Measurements from ENCODE around the gene APOL2.
"Not testable (repeated sequence)": the region's sequence is repeated elsewhere in the genome, so short reads cannot be mapped to it uniquely, and the experiment has no call there.

DNA sequence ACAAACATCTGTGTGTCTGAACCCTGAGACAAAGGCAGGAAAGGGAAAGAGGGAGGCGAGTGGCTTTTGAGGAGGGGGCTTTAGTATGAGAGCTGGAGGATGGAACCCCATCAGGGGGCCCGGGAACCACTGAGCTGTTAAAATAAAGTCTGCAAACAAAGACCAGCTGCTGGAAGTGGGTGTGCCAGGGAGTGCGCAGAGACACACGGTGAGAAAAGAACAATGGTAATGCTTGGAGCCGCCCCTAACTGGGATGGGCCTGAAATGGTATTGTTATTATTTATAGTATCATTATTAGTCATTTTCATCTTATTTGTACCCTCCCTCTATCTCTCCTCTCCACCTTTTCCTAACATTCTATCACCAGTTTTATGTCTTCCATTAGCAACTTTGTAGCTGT lies 16.2 kb upstream of the APOL2 start:
- TF ChIP-seq, protein P1, sequence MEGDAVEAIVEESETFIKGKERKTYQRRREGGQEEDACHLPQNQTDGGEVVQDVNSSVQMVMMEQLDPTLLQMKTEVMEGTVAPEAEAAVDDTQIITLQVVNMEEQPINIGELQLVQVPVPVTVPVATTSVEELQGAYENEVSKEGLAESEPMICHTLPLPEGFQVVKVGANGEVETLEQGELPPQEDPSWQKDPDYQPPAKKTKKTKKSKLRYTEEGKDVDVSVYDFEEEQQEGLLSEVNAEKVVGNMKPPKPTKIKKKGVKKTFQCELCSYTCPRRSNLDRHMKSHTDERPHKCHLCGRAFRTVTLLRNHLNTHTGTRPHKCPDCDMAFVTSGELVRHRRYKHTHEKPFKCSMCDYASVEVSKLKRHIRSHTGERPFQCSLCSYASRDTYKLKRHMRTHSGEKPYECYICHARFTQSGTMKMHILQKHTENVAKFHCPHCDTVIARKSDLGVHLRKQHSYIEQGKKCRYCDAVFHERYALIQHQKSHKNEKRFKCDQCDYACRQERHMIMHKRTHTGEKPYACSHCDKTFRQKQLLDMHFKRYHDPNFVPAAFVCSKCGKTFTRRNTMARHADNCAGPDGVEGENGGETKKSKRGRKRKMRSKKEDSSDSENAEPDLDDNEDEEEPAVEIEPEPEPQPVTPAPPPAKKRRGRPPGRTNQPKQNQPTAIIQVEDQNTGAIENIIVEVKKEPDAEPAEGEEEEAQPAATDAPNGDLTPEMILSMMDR (conservative IDR thresholded peaks at IDR 0.05; ENCODE audit: low read length) = not testable (repeated sequence)
- TF ChIP-seq EZH2phosphoT487 (IDR thresholded peaks at IDR 0.05; ENCODE audit: borderline replicate concordance, low read depth, low read length) = not testable (repeated sequence)
